ENCODE data around the gene SLC38A5. TPM values are rescaled to one million over a fixed set of nuclear protein-coding genes. Genes with fewer than 3 reads are reported as not detected.

Gene SLC38A5
- polyA plus RNA-seq, 2 of the 4 experiments (the other 2 are of a cell fraction): 0.32 to 0.36 TPM

DNA sequence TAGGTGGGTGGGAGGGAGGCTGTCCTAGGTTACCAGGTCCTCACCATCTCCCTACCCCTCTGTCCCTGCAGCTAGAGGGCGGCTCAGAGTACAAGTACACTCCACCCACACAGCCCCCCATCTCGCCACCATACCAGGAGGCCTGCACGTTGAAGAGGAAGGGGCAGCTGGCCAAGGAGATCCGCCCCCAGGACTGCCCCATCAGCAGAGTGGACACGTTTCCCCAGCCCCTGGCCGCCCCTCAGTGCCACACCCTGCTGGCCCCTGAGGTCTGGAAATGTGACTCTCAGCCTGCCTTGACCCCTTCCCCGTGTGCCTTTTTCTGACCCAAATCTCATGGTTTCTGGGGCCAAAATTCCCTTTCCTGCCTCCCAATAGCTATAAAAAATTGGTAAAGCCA is 12.5 kb upstream of the SLC38A5 start:
- FAIRE-seq (no peak), ATAC-seq (no peak), DNase-seq (ENCODE audit: low read depth in 1 of 2, low spot score in 1 of 2) (no peak)
- 92% methylated on average over 7 of the region's 7 CpGs for WGBS (ENCODE audit: missing lambda C conversion rate)
- H3K4me3 ChIP-seq: no peak overlapping the region
- ChIA-PET POLR2A (no interaction called here), CTCF (interaction anchor here (0.6 to 1.9 kb wide), 2 partner anchors 12 to 57 kb away, joined by 3 to 7 read pairs; partner anchors contain the start of gene TBC1D25)
- no peak for TF ChIP-seq CHD4 (IDR thresholded peaks at IDR 0.05; ENCODE audit: borderline replicate concordance)
- TF ChIP-seq SMC3 (IDR thresholded peaks at IDR 0.05): no peak
- no peak for TF ChIP-seq CEBPB (IDR thresholded peaks at IDR 0.05)
- TF ChIP-seq ZFP36 (IDR thresholded peaks at IDR 0.05; ENCODE audit: borderline replicate concordance, partially characterized antibody): no peak
- TF ChIP-seq BHLHE40 (IDR thresholded peaks at IDR 0.05; ENCODE audit: low read depth, low read length): no peak
- no peak for TF ChIP-seq ZSCAN20 (CRISPR knock-in tag; IDR thresholded peaks at IDR 0.05)
- no peak for TF ChIP-seq HOXB13 (CRISPR knock-in tag; IDR thresholded peaks at IDR 0.05; ENCODE audit: low read depth)
- no peak for TF ChIP-seq NPAS2 (CRISPR knock-in tag; IDR thresholded peaks at IDR 0.05; ENCODE audit: borderline replicate concordance)
- TF ChIP-seq FOXS1 (CRISPR knock-in tag; IDR thresholded peaks at IDR 0.05): no peak
- no peak for TF ChIP-seq HOXA7 (CRISPR knock-in tag; IDR thresholded peaks at IDR 0.05)
- no peak for TF ChIP-seq RARB (CRISPR knock-in tag; IDR thresholded peaks at IDR 0.05)
- no peak for TF ChIP-seq NFE2L2 (conservative IDR thresholded peaks at IDR 0.05; ENCODE audit: low read length)
- TF ChIP-seq PHF8 (IDR thresholded peaks at IDR 0.05; ENCODE audit: borderline replicate concordance, low read depth): no peak
- TF ChIP-seq, protein P1, sequence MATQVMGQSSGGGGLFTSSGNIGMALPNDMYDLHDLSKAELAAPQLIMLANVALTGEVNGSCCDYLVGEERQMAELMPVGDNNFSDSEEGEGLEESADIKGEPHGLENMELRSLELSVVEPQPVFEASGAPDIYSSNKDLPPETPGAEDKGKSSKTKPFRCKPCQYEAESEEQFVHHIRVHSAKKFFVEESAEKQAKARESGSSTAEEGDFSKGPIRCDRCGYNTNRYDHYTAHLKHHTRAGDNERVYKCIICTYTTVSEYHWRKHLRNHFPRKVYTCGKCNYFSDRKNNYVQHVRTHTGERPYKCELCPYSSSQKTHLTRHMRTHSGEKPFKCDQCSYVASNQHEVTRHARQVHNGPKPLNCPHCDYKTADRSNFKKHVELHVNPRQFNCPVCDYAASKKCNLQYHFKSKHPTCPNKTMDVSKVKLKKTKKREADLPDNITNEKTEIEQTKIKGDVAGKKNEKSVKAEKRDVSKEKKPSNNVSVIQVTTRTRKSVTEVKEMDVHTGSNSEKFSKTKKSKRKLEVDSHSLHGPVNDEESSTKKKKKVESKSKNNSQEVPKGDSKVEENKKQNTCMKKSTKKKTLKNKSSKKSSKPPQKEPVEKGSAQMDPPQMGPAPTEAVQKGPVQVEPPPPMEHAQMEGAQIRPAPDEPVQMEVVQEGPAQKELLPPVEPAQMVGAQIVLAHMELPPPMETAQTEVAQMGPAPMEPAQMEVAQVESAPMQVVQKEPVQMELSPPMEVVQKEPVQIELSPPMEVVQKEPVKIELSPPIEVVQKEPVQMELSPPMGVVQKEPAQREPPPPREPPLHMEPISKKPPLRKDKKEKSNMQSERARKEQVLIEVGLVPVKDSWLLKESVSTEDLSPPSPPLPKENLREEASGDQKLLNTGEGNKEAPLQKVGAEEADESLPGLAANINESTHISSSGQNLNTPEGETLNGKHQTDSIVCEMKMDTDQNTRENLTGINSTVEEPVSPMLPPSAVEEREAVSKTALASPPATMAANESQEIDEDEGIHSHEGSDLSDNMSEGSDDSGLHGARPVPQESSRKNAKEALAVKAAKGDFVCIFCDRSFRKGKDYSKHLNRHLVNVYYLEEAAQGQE (IDR thresholded peaks at IDR 0.05): no peak
- TF ChIP-seq POLR2AphosphoS2 (conservative IDR thresholded peaks at IDR 0.05; ENCODE audit: low read length): no peak
- no peak for TF ChIP-seq FOSB (CRISPR knock-in tag; IDR thresholded peaks at IDR 0.05)
- TF ChIP-seq, protein P2, sequence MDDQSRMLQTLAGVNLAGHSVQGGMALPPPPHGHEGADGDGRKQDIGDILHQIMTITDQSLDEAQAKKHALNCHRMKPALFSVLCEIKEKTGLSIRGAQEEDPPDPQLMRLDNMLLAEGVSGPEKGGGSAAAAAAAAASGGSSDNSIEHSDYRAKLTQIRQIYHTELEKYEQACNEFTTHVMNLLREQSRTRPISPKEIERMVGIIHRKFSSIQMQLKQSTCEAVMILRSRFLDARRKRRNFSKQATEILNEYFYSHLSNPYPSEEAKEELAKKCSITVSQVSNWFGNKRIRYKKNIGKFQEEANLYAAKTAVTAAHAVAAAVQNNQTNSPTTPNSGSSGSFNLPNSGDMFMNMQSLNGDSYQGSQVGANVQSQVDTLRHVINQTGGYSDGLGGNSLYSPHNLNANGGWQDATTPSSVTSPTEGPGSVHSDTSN (IDR thresholded peaks at IDR 0.05): no peak
- no peak for TF ChIP-seq JUN (IDR thresholded peaks at IDR 0.05)
- H3K4me1 ChIP-seq: no peaks in the 10 kb centered on the region; the same call in 2 of the 3 replicates
- H3K9me3 ChIP-seq: no peaks in the 10 kb centered on the region
- no peak overlapping the region for H3K4me2 ChIP-seq
- no peak overlapping the region for H3K27ac ChIP-seq

DNA sequence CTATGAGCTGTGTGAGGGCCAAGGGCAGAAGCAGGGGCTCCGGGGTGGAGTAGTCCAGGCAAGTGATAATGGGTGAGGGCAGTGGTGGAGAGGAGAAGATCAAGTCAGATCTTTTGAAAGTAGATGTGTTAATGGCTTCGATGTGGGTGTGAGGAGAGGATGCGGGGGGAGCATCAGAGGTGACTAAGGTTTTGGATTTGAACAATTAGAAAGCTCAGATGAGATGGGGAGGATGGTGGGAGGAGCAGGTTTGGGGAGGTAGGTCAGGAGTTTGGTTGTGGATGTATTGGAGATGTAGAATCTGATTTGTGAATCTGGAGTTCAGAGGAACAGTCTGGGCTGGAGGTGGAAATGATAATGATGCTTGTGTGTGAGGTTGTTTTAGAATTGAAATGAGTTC is 10.5 kb upstream of the SLC38A5 start:
- Histone ChIP-seq H3K4me3 (no peak overlapping the region), H3K27ac (no peak overlapping the region), H3K9me3 (no peaks in the 10 kb centered on the region), H3K4me1 (peaks cover 5% of the 10 kb centered on the region; the same call in 1 of the 3 replicates), H3K4me2 (no peak overlapping the region)
- no peak for FAIRE-seq
- TF ChIP-seq EHF (CRISPR knock-in tag; IDR thresholded peaks at IDR 0.05) (no peak), NPAS2 (CRISPR knock-in tag; IDR thresholded peaks at IDR 0.05; ENCODE audit: borderline replicate concordance) (no peak), FOSB (CRISPR knock-in tag; IDR thresholded peaks at IDR 0.05) (no peak), CHD4 (IDR thresholded peaks at IDR 0.05; ENCODE audit: borderline replicate concordance) (no peak)
- TF ChIP-seq, protein P3, sequence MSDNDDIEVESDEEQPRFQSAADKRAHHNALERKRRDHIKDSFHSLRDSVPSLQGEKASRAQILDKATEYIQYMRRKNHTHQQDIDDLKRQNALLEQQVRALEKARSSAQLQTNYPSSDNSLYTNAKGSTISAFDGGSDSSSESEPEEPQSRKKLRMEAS (IDR thresholded peaks at IDR 0.05): no peak
- POLR2A ChIA-PET: no interaction called here
- DNase-seq (ENCODE audit: low read depth in 1 of 2, low spot score in 1 of 2): no peak
- no peak for ATAC-seq
- 96% methylated on average over 3 of the region's 3 CpGs for WGBS (ENCODE audit: missing lambda C conversion rate)
- CTCF ChIA-PET: no interaction called here

DNA sequence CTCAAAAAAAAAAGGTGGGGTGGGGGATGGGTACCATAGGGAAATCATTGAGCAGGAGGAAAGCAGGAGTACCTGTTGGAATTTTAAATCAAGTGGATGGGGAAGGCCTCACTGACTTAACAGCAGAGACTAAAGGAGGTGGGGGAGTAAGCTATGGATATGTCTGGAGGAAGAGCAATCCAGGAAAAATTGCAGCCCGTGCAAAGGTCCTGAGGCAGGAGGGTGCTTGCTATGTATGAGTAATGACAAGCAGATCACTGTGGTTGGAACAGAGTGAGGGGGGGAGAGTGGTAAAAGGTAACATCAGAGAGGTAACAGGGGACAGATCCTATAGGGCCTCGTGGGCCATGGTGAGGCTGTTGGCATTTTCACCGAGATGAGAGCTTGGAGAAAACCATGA is 10.1 kb upstream of the SLC38A5 start:
- WGBS (ENCODE audit: missing lambda C conversion rate): 91% methylated on average over 3 of the region's 3 CpGs
- Histone ChIP-seq H3K4me3 (no peak overlapping the region), H3K27ac (no peak overlapping the region), H3K4me2 (no peak overlapping the region), H3K4me1 (peaks cover 6% of the 10 kb centered on the region; the same call in 1 of the 3 replicates), H3K9me3 (no peaks in the 10 kb centered on the region)
- ChIA-PET CTCF (no interaction called here), POLR2A (no interaction called here)
- DNase-seq (ENCODE audit: low read depth in 1 of 2, low spot score in 1 of 2) (no peak), ATAC-seq (no peak), FAIRE-seq (no peak)
- no peak for TF ChIP-seq MYC (IDR thresholded peaks at IDR 0.05; ENCODE audit: borderline replicate concordance, low read length)
- no peak for TF ChIP-seq TFCP2L1 (CRISPR knock-in tag; IDR thresholded peaks at IDR 0.05)
- TF ChIP-seq EHF (CRISPR knock-in tag; IDR thresholded peaks at IDR 0.05): no peak
- no peak for TF ChIP-seq FOSB (CRISPR knock-in tag; IDR thresholded peaks at IDR 0.05)
- TF ChIP-seq ZC3H11A (IDR thresholded peaks at IDR 0.05): no peak
- no peak for TF ChIP-seq ESRRA (IDR thresholded peaks at IDR 0.05; ENCODE audit: borderline replicate concordance, low read length)
- no peak for TF ChIP-seq NFE2L2 (conservative IDR thresholded peaks at IDR 0.05; ENCODE audit: low read length)
- TF ChIP-seq, protein P4, sequence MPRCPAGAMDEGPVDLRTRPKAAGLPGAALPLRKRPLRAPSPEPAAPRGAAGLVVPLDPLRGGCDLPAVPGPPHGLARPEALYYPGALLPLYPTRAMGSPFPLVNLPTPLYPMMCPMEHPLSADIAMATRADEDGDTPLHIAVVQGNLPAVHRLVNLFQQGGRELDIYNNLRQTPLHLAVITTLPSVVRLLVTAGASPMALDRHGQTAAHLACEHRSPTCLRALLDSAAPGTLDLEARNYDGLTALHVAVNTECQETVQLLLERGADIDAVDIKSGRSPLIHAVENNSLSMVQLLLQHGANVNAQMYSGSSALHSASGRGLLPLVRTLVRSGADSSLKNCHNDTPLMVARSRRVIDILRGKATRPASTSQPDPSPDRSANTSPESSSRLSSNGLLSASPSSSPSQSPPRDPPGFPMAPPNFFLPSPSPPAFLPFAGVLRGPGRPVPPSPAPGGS (IDR thresholded peaks at IDR 0.05): no peak
- no peak for TF ChIP-seq RARB (CRISPR knock-in tag; IDR thresholded peaks at IDR 0.05)
- no peak for TF ChIP-seq NR3C1 (IDR thresholded peaks at IDR 0.05)
- no peak for TF ChIP-seq CBX8 (IDR thresholded peaks at IDR 0.05)
- TF ChIP-seq, protein P2 (IDR thresholded peaks at IDR 0.05): no peak
- no peak for TF ChIP-seq RFX5 (IDR thresholded peaks at IDR 0.05)
- no peak for TF ChIP-seq HDAC2 (IDR thresholded peaks at IDR 0.05)
- TF ChIP-seq POLR2A (IDR thresholded peaks at IDR 0.05; ENCODE audit: low read length): no peak

All from A549 (cell line).